Upper lobe of right lung (tissue), 1 donor: ENCODE measurements around the gene TNP1. TPM values are rescaled to one million over a fixed set of nuclear protein-coding genes. Genes with fewer than 3 reads are reported as not detected.

Experiments
- ATAC-seq: fragments of 200-7000 bp; cut with Tn5 transposase; one replicate; pipeline ENCODE4 v1.9.1; 2020; ENCODE audit warnings: mild to moderate bottlenecking, moderate library complexity
- DNase-seq: peaks from one replicate; pipeline ENCODE4 v3.0.0-alpha.2; 2020
- H3K27ac ChIP-seq: fragments of 200-600 bp; one replicate; pipeline ENCODE4 v1.8.0; 2022
- H3K27me3 ChIP-seq: fragments of 200-600 bp; one replicate; pipeline ENCODE4 v1.8.0; 2022; ENCODE audit warnings: mild to moderate bottlenecking
- H3K36me3 ChIP-seq: fragments of 200-600 bp; one replicate; pipeline ENCODE4 v1.8.0; 2022
- H3K4me1 ChIP-seq: fragments of 200-600 bp; one replicate; pipeline ENCODE4 v1.8.0; 2022
- H3K4me3 ChIP-seq: fragments of 200-600 bp; one replicate; pipeline ENCODE4 v1.8.0; 2022; ENCODE audit warnings: mild to moderate bottlenecking
- H3K9me3 ChIP-seq: fragments of 200-600 bp; one replicate; pipeline ENCODE4 v1.8.0; 2022
- intact Hi-C: fragments of 100-400 bp; cut with DNase I; formaldehyde crosslinking; loops from one replicate; pipeline ENCODE4 v1.11.0; 2022
- total RNA-seq: library from RNA; stranded (reverse); fragmentation: NEBNext Ultra II Directional; extraction: Animal tissue kit (Norgen Biotek cat#: 25700); gene quantifications from one replicate; pipeline ENCODE4 v1.2.1, GENCODE V29; 2021
- TF ChIP-seq, protein P1 (sequence below): fragments of 200-600 bp; IDR thresholded peaks from one replicate; pipeline ENCODE4 v1.8.0; 2022; ENCODE audit warnings: antibody characterized with exemption
- donor health status: DM: no; HTN: yes; CAD: no; lungs with severe emphysema.

Gene TNP1
- total RNA-seq, 1 donor from 2014 or later: not detected

DNA sequence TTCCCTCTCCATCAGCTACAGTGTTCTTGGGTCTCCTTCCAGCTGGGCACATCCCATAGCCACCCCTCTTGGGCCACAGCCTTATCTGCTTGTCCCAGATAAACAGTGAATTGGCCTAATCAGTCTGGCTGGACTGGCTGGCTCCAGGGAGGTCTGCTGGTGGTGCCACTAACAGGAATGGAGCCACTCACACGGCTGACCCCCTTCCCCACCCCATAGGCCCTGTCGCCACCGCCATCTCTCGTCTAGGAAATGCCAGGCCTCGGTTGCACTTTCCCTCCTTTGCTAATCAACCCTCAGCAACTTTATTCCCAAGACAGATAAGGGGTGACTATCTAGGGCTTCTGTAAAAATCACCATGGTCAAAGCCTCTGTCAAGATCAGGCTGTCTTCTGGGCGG, 23.0 kb upstream of the TNP1 start:
- intact Hi-C loops: no loop called here
- H3K27me3 ChIP-seq: no peaks in the 10 kb centered on the region
- TF ChIP-seq, protein P1, sequence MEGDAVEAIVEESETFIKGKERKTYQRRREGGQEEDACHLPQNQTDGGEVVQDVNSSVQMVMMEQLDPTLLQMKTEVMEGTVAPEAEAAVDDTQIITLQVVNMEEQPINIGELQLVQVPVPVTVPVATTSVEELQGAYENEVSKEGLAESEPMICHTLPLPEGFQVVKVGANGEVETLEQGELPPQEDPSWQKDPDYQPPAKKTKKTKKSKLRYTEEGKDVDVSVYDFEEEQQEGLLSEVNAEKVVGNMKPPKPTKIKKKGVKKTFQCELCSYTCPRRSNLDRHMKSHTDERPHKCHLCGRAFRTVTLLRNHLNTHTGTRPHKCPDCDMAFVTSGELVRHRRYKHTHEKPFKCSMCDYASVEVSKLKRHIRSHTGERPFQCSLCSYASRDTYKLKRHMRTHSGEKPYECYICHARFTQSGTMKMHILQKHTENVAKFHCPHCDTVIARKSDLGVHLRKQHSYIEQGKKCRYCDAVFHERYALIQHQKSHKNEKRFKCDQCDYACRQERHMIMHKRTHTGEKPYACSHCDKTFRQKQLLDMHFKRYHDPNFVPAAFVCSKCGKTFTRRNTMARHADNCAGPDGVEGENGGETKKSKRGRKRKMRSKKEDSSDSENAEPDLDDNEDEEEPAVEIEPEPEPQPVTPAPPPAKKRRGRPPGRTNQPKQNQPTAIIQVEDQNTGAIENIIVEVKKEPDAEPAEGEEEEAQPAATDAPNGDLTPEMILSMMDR: no peak
- no peaks in the 10 kb centered on the region for H3K4me1 ChIP-seq
- no peak overlapping the region for H3K27ac ChIP-seq
- no peaks in the 10 kb centered on the region for H3K9me3 ChIP-seq
- DNase-seq: no peak
- H3K36me3 ChIP-seq: no peaks in the 10 kb centered on the region
- ATAC-seq: no peak
- H3K4me3 ChIP-seq: no peak overlapping the region

DNA sequence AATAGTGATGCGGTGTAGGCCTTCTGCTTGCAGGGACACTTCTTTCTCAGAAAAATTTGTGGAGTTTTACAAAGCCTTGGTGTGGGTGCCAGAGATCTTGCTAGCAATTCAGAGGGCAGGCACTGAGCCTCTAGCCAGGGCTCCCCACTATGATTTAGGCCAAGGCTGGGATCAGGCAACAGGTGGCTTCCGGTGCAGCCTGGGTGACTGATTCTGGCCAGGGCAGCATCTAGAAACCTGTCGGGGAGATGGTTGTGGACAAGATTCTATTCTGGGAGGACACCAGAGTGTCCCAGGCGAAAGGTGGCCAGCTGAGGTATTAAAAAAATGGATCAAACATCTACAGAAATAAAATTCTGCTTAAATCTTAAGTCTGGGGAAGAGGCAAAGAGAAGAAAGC, 21.5 kb upstream of the TNP1 start:
- DNase-seq (no peak), ATAC-seq (no peak)
- Histone ChIP-seq H3K4me1 (no peaks in the 10 kb centered on the region), H3K4me3 (no peak overlapping the region), H3K9me3 (no peaks in the 10 kb centered on the region), H3K27me3 (no peaks in the 10 kb centered on the region), H3K36me3 (no peaks in the 10 kb centered on the region), H3K27ac (no peak overlapping the region)
- TF ChIP-seq, protein P1: no peak
- intact Hi-C loops: no loop called here

DNA sequence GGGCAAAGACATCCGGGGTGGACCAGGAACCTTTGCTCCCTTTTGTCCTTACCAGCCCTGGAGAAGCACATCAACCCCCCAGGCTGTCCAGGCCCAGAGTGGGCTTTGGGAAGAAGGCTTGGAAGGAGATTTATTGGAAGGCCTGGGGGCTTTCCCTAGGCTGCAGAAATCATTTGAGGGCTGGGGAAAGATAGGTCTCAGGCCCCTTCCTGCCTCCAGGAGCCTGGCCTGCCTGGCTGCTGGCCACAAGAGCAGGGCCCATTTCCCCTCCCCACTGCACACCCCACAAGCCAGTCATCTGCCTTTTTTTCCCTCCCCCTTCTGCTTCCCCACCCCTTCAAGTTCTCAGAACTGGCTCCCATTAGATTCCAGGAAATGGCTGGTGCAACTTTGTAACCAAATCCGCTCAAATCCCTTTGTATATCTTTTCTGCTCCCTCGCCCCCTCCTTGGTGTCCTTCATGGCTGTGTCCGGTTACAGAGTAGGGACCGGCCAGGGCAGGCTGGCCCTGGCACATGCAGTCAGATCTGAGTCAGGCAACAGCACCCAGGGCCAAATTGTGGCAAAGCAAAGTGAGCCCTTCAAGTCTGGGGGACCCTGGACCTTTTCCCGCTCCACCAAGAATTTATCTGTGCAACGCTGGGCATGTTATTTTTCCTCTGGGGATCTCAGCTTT, 20.8 kb upstream of the TNP1 start:
- Histone ChIP-seq H3K9me3 (no peaks in the 10 kb centered on the region), H3K27me3 (no peaks in the 10 kb centered on the region), H3K27ac (no peak overlapping the region), H3K4me3 (no peak overlapping the region), H3K4me1 (no peaks in the 10 kb centered on the region), H3K36me3 (no peaks in the 10 kb centered on the region)
- intact Hi-C loops: no loop called here
- ATAC-seq: peak; percentile 69
- DNase-seq: no peak
- TF ChIP-seq, protein P1: no peak

DNA sequence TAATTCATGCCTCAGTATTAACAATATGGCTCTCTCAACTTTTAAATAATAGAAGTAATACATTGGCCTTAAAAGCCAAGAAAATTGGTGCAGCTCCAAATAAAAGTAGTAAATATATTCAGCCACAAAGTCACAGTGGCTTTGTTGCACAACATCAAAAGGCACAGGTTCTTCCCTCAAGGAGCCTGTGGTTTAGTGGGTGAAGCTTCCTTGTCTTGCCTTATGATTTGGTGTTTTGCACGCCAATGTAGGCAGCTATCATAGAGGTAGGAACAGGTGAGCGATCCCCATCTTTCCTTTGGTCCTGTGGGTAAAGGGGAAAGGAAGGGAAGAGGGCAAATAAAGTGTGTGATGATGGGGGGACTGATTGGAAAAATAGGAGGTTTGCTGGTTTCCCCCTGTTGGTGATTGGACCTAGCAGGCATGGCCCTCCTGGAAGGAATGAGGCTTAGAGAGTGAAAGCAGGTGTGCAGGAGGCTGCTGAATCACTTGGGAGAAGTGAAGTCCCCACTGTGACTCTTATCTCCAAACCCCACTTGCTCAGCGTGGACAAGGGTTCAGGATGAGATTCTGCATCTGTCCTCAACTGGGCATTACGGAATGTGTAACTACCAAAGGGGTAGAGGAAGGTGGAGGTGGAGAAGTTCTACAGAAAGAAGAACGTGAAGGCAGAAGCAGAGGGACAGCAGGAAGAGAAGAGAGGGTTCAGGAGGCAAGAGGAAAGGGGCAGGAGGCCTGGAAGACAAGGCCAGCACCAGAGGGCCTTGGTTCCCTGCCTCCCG, 20.1 kb upstream of the TNP1 start:
- no peaks in the 10 kb centered on the region for H3K9me3 ChIP-seq
- DNase-seq: no peak
- H3K4me3 ChIP-seq: no peak overlapping the region
- intact Hi-C loops: no loop called here
- no peak for ATAC-seq
- no peaks in the 10 kb centered on the region for H3K4me1 ChIP-seq
- H3K27ac ChIP-seq: no peak overlapping the region
- H3K27me3 ChIP-seq: no peaks in the 10 kb centered on the region
- no peaks in the 10 kb centered on the region for H3K36me3 ChIP-seq
- TF ChIP-seq, protein P1: no peak

DNA sequence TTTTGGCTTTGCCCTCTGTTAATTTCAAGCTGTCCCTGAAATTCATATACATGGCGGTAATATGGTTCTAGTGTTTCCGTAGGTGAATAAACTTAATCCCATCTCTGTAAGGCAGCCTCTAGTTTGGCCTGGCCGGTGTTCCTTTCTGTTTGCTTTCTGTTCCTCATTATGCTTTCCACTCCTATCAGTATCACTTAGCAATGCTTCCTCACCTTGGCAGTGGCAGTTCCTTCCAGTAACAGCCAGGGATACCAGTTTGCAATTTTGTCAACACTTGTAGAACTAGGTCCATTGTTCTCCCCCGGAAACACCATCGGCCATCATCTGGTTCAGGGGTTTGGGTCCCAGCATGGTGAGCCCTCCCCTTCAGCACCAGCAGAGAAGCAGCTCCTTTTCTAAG, 18.2 kb upstream of the TNP1 start:
- no peak for DNase-seq
- no peaks in the 10 kb centered on the region for H3K4me1 ChIP-seq
- no peak overlapping the region for H3K27ac ChIP-seq
- TF ChIP-seq, protein P1: no peak
- H3K36me3 ChIP-seq: no peaks in the 10 kb centered on the region
- intact Hi-C loops: no loop called here
- H3K4me3 ChIP-seq: no peak overlapping the region
- ATAC-seq: no peak
- H3K9me3 ChIP-seq: no peaks in the 10 kb centered on the region
- H3K27me3 ChIP-seq: no peaks in the 10 kb centered on the region
